NCI-H524 treated with DMSO at 0.1 percent for 48 hours (cell line): ENCODE data around the gene ERI2.
"Not testable (repeated sequence)": the region's sequence is repeated elsewhere in the genome, so short reads cannot be mapped to it uniquely, and the experiment has no call there.

ENCODE experiments used
- DNase-seq: peaks from one replicate; lab custom pipeline; 2025; lab: John Stamatoyannopoulos, UW

ERI2 gene

DNA sequence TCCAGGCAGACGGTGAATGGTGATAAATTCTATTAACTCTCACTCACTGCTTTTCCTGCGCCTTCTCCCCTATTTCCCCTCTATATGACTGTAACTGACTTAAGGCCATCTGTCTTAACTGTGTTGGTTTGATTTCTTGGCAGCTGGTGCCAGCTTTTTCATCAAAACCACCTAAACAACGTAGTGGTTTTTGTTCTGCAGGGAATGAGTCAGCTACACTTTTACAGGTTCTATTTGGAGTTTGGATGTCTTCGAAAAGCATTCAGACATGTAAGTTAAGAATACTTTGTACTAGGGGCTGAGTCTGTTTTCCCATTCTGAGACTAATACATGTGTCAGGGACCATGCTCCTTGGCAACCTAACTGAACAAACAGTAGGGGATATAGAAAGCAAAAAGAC lies 8.5 kb upstream of the ERI2 start:
- no peak for DNase-seq

DNA sequence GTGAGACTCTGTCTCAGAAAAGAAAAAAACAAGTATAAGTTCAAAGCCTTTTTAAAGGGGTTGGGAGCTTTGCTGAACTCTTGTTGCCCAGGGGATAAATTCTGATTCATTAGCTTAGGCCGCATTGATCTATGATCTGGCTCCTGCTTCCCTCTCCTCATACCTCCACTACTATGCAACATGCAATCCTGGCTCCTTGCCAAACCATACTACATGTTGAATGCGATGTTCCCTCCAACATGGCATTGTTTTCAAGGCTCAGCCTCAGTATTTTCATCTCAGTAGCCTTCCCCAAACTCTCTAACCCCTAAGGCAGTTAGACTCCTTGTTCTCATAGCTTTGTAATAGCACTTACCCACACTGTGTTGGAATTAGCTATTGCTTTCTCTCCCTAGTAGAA lies 6.2 kb upstream of the ERI2 start:
- DNase-seq, result no peak

- no peak for DNase-seq
These were observed 5.7 kb upstream of the ERI2 start for GRCh38 chr16:20811889-20812439.

- no peak for DNase-seq
These were observed 1.6 kb upstream of the ERI2 start for GRCh38 chr16:20807862-20808261.

DNA sequence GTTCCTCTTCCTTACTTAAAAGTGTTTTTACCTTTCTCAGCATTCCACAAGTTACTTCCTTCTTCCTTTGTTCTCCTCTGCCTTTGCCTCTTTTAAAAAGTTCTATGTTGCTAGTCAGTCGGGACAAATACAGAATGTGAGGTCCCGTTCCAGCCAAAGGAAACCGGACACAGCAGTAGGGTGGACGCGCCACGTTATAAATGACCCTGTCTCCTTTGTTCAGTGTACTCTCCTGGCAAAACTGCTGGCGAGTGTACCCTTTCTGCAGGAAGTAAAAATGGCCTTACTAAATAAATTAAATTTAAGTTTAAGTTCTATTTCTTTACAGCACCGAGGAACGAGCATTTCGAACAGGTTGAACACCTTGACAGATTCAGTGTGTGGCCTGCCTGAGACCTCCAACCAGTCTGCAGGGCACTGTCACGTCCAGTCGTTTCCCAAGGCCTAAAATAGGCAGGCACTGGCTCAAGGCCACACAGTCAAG lies 546 bp downstream of the ERI2 start:
- DNase-seq, result not testable (repeated sequence)

- no peak for DNase-seq
These were observed 2.6 kb downstream of the ERI2 start for GRCh38 chr16:20803561-20804214.

DNA sequence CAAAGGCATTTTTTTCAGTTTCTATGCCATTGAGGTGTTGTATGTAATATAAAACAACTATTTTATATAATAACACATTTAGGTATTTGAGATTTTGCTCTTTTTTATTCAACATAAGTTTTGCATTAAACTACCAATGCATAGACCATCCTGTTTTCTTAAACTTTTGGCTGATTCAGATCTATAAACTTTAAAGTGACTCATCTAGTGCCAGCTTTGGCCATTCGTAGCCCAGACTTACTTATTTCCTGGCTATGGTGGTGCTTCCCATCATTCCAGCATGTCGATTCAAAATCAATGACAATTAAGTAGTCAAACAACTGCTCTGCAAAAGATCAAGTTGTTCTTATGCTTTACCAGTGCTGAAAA lies 3.1 kb downstream of the ERI2 start:
- no peak for DNase-seq

GRCh38 chr16:20801278-20801677 lies 5.0 kb downstream of the ERI2 start:
- no peak for DNase-seq

DNA sequence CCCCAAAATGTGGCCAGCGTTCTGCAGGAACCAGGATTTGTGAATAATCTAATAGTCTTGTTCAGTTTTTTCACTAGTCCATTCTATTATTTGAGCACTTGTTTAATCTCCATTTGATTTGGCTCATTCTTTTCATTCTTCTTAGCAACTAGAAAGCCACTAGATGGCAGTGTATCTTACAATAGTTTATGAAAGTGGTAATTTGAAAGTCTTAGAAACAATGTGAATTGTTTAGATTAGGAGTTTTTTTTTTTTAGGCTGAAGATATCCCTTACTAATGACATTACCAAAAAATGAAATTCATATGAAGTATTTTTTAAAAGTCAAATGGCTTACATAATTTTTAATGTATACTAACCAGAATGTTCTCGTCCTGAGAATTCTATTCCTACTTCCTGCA lies 6.7 kb downstream of the ERI2 start:
- no peak for DNase-seq

DNA sequence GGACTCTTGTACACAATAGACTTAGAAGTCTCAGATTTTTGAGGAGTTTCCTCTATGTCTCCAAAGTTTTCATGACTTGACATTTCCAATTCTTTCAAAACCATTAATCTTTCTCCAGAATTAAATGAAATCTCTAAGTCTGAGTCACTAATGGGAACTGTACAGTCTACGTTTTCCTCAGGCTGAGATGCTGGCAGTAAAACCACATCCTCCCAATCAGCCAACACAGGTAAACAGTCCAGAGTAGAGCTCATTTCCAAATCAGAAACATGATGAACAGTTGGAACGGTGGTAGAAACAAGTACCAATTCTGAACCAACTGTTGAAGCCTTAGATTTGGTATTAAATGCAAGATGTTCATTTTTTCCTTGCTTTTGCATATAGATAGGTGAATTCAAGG lies 7.9 kb downstream of the ERI2 start:
- no peak for DNase-seq

DNA sequence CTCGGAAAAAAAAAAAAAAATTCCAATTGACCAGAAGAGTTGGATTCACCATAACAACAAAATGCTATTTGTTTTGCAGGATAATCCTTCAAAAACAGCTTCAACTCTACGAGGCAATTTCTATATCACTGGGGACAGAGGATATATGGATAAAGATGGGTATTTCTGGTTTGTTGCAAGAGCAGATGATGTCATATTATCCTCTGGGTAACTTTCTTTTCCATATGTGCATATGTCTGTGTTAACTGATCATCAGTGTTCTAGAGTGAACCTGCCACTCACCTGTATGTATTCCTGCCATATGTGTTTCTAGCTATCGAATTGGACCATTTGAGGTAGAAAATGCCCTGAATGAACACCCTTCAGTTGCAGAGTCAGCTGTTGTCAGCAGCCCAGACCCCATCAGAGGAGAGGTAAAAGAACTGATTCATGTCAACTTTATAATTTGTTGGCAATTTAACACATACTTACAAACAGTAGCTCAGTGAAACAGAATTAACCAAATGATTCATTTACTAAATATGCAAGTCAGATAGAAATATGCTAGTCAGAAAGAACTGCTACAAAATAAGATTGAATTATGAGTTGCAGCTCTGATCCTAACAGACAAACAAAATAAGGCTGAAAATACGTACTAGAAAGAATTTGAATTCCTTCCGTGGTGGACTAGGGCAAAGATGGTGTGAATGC lies 14.2 kb downstream of the ERI2 start:
- DNase-seq, result no peak

GRCh38 chr16:20789130-20789529 lies 17.1 kb downstream of the ERI2 start:
- no peak for DNase-seq

GRCh38 chr16:20784204-20784603 lies 22.1 kb downstream of the ERI2 start:
- no peak for DNase-seq

- DNase-seq, result no peak
These were observed 23.8 kb downstream of the ERI2 start for GRCh38 chr16:20782470-20782869.

GRCh38 chr16:20781697-20782096 lies 24.6 kb downstream of the ERI2 start:
- DNase-seq, result no peak

GRCh38 chr16:20774703-20775362 lies 31.4 kb downstream of the ERI2 start:
- DNase-seq, result peak; percentile 47

GRCh38 chr16:20773679-20774078 lies 32.6 kb downstream of the ERI2 start:
- DNase-seq, result no peak

DNA sequence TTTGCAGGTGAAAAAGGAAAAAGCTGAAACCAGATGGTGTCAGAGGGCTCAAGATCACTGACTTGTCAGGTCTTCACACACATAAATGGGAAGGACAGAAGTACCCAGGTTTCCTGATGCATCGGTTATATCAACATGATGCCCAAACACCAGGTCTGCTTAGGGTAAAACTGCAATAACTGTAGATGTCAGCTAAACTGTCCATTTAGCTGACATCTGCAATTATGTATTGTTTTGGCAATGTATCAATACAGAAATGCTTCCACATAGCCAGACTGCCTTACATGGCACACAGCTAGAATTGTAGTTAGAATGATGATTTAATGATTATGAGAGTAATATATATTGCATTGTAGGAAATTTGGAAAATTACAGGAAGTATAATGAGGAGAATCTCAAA lies 37.5 kb downstream of the ERI2 start:
- DNase-seq, result no peak

DNA sequence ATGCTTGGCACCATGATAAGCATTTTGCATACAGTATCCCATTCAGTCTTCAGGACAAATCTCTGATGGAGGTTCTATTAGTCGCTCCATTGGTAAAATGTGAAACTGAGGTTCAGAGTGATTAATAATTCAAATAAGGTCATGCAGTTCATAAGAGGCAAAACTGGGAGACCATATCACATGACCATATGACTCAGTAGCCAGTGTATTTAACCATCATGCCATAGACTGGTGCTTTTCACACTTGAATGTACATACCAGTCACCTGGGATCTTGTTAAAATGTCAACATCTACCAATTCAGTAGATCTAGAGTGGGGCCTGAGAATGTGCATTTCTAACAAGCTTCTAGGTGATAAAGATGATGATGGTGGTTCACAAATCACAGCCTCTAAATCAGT lies 38.2 kb downstream of the ERI2 start:
- DNase-seq, result no peak

DNA sequence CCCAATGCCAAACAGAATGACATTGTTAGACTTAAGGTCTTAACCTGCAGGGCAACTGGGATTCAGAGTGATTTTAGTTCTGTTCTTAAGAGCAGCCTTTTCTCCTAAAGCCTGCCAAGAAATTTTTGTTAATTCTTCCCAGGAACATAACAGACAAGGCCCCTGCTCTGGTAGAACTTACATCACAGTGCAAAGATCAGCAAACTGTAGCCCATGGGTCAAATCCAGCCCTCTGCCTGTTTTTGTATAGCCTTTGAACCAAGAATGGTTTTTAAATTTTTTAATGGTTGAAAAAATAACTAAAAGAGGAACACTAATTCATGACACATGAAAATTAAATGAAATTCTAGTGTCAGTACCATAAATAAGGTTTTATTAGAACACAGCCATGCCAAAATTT lies 38.7 kb downstream of the ERI2 start:
- DNase-seq, result no peak

DNA sequence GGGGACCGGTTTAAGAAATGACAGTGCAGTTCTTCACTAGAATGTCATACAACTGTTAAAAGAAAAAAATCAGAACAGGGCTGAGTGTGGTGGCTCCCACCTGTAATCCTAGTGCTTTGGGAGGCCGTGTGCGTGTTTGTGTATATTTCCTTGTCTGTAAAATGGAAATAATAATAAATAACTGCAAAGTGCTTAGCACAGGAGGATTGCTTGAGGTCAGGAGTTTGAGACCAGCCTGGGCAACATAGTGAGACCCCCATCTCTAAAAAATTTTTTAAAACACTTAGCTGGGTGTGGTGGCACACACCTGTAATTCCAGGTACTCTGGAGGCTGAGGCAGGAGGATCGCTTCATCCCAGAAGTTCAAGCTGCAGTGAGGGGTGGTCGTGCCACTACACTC lies 40.0 kb downstream of the ERI2 start:
- DNase-seq, result no peak

DNA sequence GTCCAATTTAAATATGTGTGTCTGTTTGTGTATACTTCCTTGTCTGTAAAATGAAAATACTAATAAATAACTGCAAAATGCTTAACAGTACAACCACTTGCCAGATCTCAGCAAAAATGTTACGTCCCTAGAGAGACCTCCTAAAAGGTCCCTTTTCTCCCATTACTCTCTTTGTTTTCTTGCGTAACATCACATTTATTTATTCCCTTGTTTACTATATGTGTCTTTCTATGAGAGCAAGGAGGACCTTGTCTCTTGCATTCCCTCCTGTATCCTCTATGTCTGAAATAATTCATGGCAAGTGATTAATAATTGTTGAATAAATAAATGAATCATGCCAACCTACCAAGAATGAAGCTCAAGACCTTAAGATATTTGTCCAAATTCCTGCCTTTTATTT lies 40.5 kb downstream of the ERI2 start:
- DNase-seq, result no peak

DNA sequence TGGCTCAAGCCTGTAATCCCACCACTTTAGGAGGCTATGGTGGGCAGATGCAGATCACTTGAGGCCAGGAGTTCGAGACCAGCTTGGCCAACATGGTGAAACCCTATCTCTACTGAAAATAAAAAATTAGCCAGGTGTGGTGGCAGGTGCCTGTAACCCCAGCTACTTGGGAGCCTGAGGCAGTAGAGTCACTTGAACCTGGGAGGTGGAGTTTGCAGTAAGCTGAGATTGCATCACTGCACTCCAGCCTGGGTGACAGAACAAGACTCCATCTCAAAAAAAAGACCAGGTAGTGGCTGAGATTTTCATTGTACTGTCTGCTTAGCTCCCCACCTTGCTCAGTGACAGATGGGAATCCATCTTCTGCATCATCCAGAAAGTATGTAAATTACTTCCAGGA lies 41.8 kb downstream of the ERI2 start:
- DNase-seq, result not testable (repeated sequence)
